ENCODE data around the gene FUOM.
A peak's percentile ranks its signal among the peaks of the same experiment; 100 is the strongest.
"Not testable (repeated sequence)": the region's sequence is repeated elsewhere in the genome, so short reads cannot be mapped to it uniquely, and the experiment has no call there.

FUOM gene

GRCh38 chr10:133328358-133329343 lies 29.2 kb downstream of the FUOM start:
- no peak for DNase-seq

GRCh38 chr10:133327651-133328357 lies 30.0 kb downstream of the FUOM start:
- DNase-seq, result no peak

- DNase-seq, result peak; percentile 8
These were observed 30.8 kb downstream of the FUOM start for GRCh38 chr10:133326745-133327650.

GRCh38 chr10:133326223-133326551 lies 31.6 kb downstream of the FUOM start:
- DNase-seq, result no peak

GRCh38 chr10:133325440-133326222 lies 32.2 kb downstream of the FUOM start:
- DNase-seq, result no peak

- no peak for DNase-seq
These were observed 33.0 kb downstream of the FUOM start for GRCh38 chr10:133324857-133325260.

- peak; percentile 34 for DNase-seq
These were observed 33.5 kb downstream of the FUOM start for GRCh38 chr10:133324198-133324792.

- not testable (repeated sequence) for DNase-seq
These were observed 35.6 kb downstream of the FUOM start for GRCh38 chr10:133322064-133322709.

- not testable (repeated sequence) for DNase-seq
These were observed 36.9 kb downstream of the FUOM start for GRCh38 chr10:133320852-133321422.

- DNase-seq, result peak; percentile 32
These were observed 39.2 kb downstream of the FUOM start for GRCh38 chr10:133318494-133319127.

- DNase-seq, result no peak
These were observed 41.1 kb downstream of the FUOM start for GRCh38 chr10:133316732-133317131.

- DNase-seq, result no peak
These were observed 41.6 kb downstream of the FUOM start for GRCh38 chr10:133316266-133316665.

GRCh38 chr10:133315847-133316246 lies 42.0 kb downstream of the FUOM start:
- DNase-seq, result no peak

GRCh38 chr10:133314911-133315310 lies 42.9 kb downstream of the FUOM start:
- DNase-seq, result no peak

- DNase-seq, result no peak
These were observed 44.6 kb downstream of the FUOM start for GRCh38 chr10:133313192-133313591.

- no peak for DNase-seq
These were observed 45.1 kb downstream of the FUOM start for GRCh38 chr10:133312769-133313145.

GRCh38 chr10:133312016-133312768 lies 45.6 kb downstream of the FUOM start:
- DNase-seq, result no peak

GRCh38 chr10:133311570-133311969 lies 46.2 kb downstream of the FUOM start:
- no peak for DNase-seq

- DNase-seq, result no peak
These were observed 47.0 kb downstream of the FUOM start for GRCh38 chr10:133310789-133311188.

- DNase-seq, result no peak
These were observed 47.4 kb downstream of the FUOM start for GRCh38 chr10:133310399-133310755.
